Thoracic aorta (tissue), 2 donors: Measurements from ENCODE around the gene SNAP29. TPM values are rescaled to one million over a fixed set of nuclear protein-coding genes. Genes with fewer than 3 reads are reported as not detected.

Experiments
- ATAC-seq: fragments of 150-250 bp; one replicate; pipeline ENCODE4 v1.8.0; 2017; ENCODE audit warnings: low read depth; ENCODE audit not compliant: insufficient number of reproducible peaks, low FRiP score
- DNase-seq: peaks from one replicate; pipeline ENCODE4 v3.0.0-alpha.2; 2020; ENCODE audit warnings: low spot score
- H3K27ac ChIP-seq, 2 donors: fragments of 200-600 bp; sonication (generic); 1 replicate in 1 of 2; 2 replicates in 1 of 2; pipeline ENCODE4 v1.5.1; 2016; ENCODE audit warnings: mild to moderate bottlenecking in 2 of 2, moderate library complexity in 2 of 2
- H3K27me3 ChIP-seq: fragments of 200-600 bp; sonication (generic); replicated peaks from 2 replicates; pipeline ENCODE4 v1.6.0; 2016; ENCODE audit warnings: mild to moderate bottlenecking; ENCODE audit not compliant: insufficient read depth
- H3K36me3 ChIP-seq: fragments of 200-600 bp; sonication (generic); one replicate; pipeline ENCODE4 v1.5.1; 2016
- H3K4me1 ChIP-seq, 2 donors: fragments of 200-600 bp; sonication (generic); 1 replicate in 1 of 2; 2 replicates in 1 of 2; pipeline versions ENCODE4 v1.5.1 to v1.6.0; 2016; ENCODE audit warnings: low read depth in 2 of 2, mild to moderate bottlenecking in 1 of 2; ENCODE audit not compliant: control insufficient read depth in 1 of 2
- H3K4me3 ChIP-seq: fragments of 200-600 bp; sonication (generic); 2 replicates; pipeline ENCODE4 v1.5.1; 2016; ENCODE audit warnings: mild to moderate bottlenecking
- H3K9me3 ChIP-seq: fragments of 200-600 bp; sonication (generic); 2 replicates; pipeline ENCODE4 v1.5.1; 2016
- total RNA-seq, 2 donors: library from RNA; depleted of rRNA; stranded (reverse); fragments of >200 nt; gene quantifications; one replicate each; pipeline versions ENCODE4 v1.1.0 to v1.2.3, GENCODE V29; 2016
- TF ChIP-seq, protein P1 (sequence below): fragments of 200-600 bp; sonication (generic); IDR thresholded peaks from one replicate; pipeline ENCODE4 v1.5.1; 2019; ENCODE audit warnings: antibody characterized with exemption

SNAP29 gene
- total RNA-seq, 2 donors from 2014 or later, result 18.2 to 20.6 TPM

- no peak for DNase-seq
- no peak for ATAC-seq
Observed at GRCh38 chr22:20813056-20813455, 45.8 kb upstream of the SNAP29 start.

GRCh38 chr22:20814221-20814808, 44.5 kb upstream of the SNAP29 start:
- TF ChIP-seq, protein P1, sequence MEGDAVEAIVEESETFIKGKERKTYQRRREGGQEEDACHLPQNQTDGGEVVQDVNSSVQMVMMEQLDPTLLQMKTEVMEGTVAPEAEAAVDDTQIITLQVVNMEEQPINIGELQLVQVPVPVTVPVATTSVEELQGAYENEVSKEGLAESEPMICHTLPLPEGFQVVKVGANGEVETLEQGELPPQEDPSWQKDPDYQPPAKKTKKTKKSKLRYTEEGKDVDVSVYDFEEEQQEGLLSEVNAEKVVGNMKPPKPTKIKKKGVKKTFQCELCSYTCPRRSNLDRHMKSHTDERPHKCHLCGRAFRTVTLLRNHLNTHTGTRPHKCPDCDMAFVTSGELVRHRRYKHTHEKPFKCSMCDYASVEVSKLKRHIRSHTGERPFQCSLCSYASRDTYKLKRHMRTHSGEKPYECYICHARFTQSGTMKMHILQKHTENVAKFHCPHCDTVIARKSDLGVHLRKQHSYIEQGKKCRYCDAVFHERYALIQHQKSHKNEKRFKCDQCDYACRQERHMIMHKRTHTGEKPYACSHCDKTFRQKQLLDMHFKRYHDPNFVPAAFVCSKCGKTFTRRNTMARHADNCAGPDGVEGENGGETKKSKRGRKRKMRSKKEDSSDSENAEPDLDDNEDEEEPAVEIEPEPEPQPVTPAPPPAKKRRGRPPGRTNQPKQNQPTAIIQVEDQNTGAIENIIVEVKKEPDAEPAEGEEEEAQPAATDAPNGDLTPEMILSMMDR, result no peak
- H3K27ac ChIP-seq, result no peak overlapping the region
- no peaks in the 10 kb centered on the region for H3K9me3 ChIP-seq
- H3K4me3 ChIP-seq, result no peak overlapping the region
- no peak for DNase-seq
- no peaks in the 10 kb centered on the region for H3K4me1 ChIP-seq
- H3K36me3 ChIP-seq, result peaks cover 45% of the 10 kb centered on the region
- H3K27me3 ChIP-seq, result no peaks in the 10 kb centered on the region
- ATAC-seq, result no peak

More at GRCh38 chr22:20813056-20813455, 45.8 kb upstream of the SNAP29 start:
- H3K9me3 ChIP-seq, result no peaks in the 10 kb centered on the region
- no peaks in the 10 kb centered on the region for H3K27me3 ChIP-seq
- no peak overlapping the region for H3K4me3 ChIP-seq
- peaks cover 43% of the 10 kb centered on the region for H3K36me3 ChIP-seq
- no peak overlapping the region for H3K27ac ChIP-seq
- H3K4me1 ChIP-seq, result no peaks in the 10 kb centered on the region
- TF ChIP-seq, protein P1, result no peak

GRCh38 chr22:20815477-20816050, 43.2 kb upstream of the SNAP29 start:
- no peaks in the 10 kb centered on the region for H3K9me3 ChIP-seq
- H3K4me1 ChIP-seq, result no peaks in the 10 kb centered on the region
- no peaks in the 10 kb centered on the region for H3K27me3 ChIP-seq
- DNase-seq (no peak), ATAC-seq (no peak)
- TF ChIP-seq, protein P1, result no peak
- H3K27ac ChIP-seq, result no peak overlapping the region
- H3K36me3 ChIP-seq, result peaks cover 35% of the 10 kb centered on the region
- no peak overlapping the region for H3K4me3 ChIP-seq

- DNase-seq, result no peak
- Histone ChIP-seq H3K27ac (no peak overlapping the region), H3K4me3 (no peak overlapping the region), H3K27me3 (no peaks in the 10 kb centered on the region), H3K36me3 (peaks cover 29% of the 10 kb centered on the region), H3K9me3 (no peaks in the 10 kb centered on the region), H3K4me1 (no peaks in the 10 kb centered on the region)
- no peak for ATAC-seq
- TF ChIP-seq, protein P1, result no peak
Observed at GRCh38 chr22:20816559-20816958, 42.2 kb upstream of the SNAP29 start.

DNA sequence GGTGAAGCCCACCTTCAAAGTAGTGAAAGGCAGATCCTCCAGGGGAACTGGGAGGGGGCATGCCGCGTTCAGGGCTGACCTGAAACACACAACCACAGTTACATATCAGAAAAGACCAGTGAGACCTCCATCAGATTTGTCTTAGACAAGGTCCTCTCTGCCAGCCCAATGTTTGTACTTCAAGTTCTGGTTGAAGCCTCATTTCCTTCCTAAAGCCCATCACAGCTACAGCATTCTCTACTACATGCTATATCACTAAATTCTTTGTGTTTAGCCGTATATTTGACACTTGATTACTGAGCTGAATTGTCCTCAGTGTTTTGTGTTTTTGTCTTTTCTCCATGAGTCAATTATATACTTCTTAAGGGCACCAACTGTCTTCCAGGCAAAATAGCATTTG, 40.3 kb upstream of the SNAP29 start:
- DNase-seq (no peak), ATAC-seq (no peak)
- Histone ChIP-seq H3K27ac (no peak overlapping the region), H3K36me3 (peaks cover 25% of the 10 kb centered on the region), H3K9me3 (no peaks in the 10 kb centered on the region), H3K27me3 (no peaks in the 10 kb centered on the region), H3K4me3 (no peak overlapping the region), H3K4me1 (no peaks in the 10 kb centered on the region)
- TF ChIP-seq, protein P1, result no peak
